Measurements from ENCODE around the gene CAB39. TPM values are rescaled to one million over a fixed set of nuclear protein-coding genes. Genes with fewer than 3 reads are reported as not detected.

Gene CAB39
- total and polyA plus RNA-seq, 2 of the 8 experiments (the other 6 are each of a cell fraction or from before 2014, with no cell fraction given): 16.4 to 50.5 TPM

- no peak overlapping the region for H2AK5ac ChIP-seq (ENCODE audit: low read depth, low read length)
- ChIA-PET CTCF (ENCODE audit: partially characterized antibody) (interaction anchor here (0.8 to 1.7 kb wide), 3 partner anchors 16 to 75 kb away, joined by 3 to 9 read pairs (median 4); no protein-coding TSS in a partner anchor), POLR2A (ENCODE audit: partially characterized antibody) (interaction anchor here (0.7 kb wide), 1 partner anchor 12 kb away, joined by 3 read pairs; no protein-coding TSS in a partner anchor)
- H3K9me3 ChIP-seq (ENCODE audit: insufficient read depth in 2 of 2, low read depth in 1 of 2, low read length in 1 of 2): peaks cover 0 to 4% of the 10 kb centered on the region in 2 experiments; a peak in 1 of 4 replicates
- peaks cover 0 to 9% (median 2%) of the 10 kb centered on the region in 4 experiments; a peak in 3 of 8 replicates for H3K36me3 ChIP-seq (ENCODE audit: control insufficient read depth in 2 of 4, insufficient read depth in 4 of 4, low read length in 3 of 4)
- H3K23ac ChIP-seq (ENCODE audit: insufficient read length): no peak overlapping the region
- no peak overlapping the region for H3K4me3 ChIP-seq (ENCODE audit: extremely low read depth in 1 of 4, insufficient read depth in 2 of 4, low read depth in 3 of 4, low read length in 4 of 4)
- H3K4me2 ChIP-seq (ENCODE audit: insufficient read depth in 1 of 2, low read depth in 2 of 2, low read length in 2 of 2): no peak overlapping the region
- peaks cover 5% of the 10 kb centered on the region; the same call in 1 of the 2 replicates for H3K79me1 ChIP-seq (ENCODE audit: low read depth, low read length)
- no peaks in the 10 kb centered on the region for H3K27me3 ChIP-seq (replicated peaks in 1 of 4; ENCODE audit: control insufficient read depth in 3 of 4, extremely low read depth in 1 of 4, insufficient read depth in 3 of 4, low read length in 3 of 4)
- no peak overlapping the region for H2BK15ac ChIP-seq (ENCODE audit: low read length)
- H3K23me2 ChIP-seq (ENCODE audit: low read depth, low read length): no peaks in the 10 kb centered on the region
- no peak overlapping the region for H2BK20ac ChIP-seq (ENCODE audit: low read length)
- H3K14ac ChIP-seq (ENCODE audit: insufficient read length): no peak overlapping the region
- H3K79me2 ChIP-seq (ENCODE audit: control insufficient read depth in 1 of 2, insufficient read depth in 2 of 2, low read length in 2 of 2): peaks cover 0 to 8% of the 10 kb centered on the region in 2 experiments; a peak in 1 of 4 replicates
- no peak overlapping the region for H2BK120ac ChIP-seq (replicated peaks; ENCODE audit: low read depth, low read length)
- H2AFZ ChIP-seq (ENCODE audit: low read length): no peak overlapping the region
- no peak overlapping the region for H4K91ac ChIP-seq (replicated peaks; ENCODE audit: insufficient read length, low read length)
- no peak overlapping the region for H4K8ac ChIP-seq (ENCODE audit: extremely low read depth, insufficient read depth, low read length)
- H3K4ac ChIP-seq (replicated peaks; ENCODE audit: insufficient read length, low read depth, low read length): no peak overlapping the region
- H3K56ac ChIP-seq (replicated peaks; ENCODE audit: insufficient read length, low read depth, low read length): no peak overlapping the region
- H4K20me1 ChIP-seq (replicated peaks in 1 of 2; ENCODE audit: control insufficient read depth in 1 of 2, insufficient read depth in 2 of 2, low read length in 2 of 2): peaks cover 0 to 4% of the 10 kb centered on the region in 2 experiments
- FAIRE-seq (no peak), DNase-seq (ENCODE audit: low read depth in 1 of 2, low spot score in 2 of 2) (no peak)
- no peak overlapping the region; a peak in 1 of 7 replicates for H3K9ac ChIP-seq (replicated peaks in 1 of 4; ENCODE audit: extremely low read depth in 1 of 4, low read depth in 3 of 4, low read length in 3 of 4)
- H2BK5ac ChIP-seq (ENCODE audit: low read depth, low read length): no peak overlapping the region; the same call in 1 of the 2 replicates
- H2BK12ac ChIP-seq (ENCODE audit: low read depth, low read length): no peak overlapping the region
- no peak overlapping the region for H3K27ac ChIP-seq (ENCODE audit: low read depth, low read length)
- no peak overlapping the region for H3K18ac ChIP-seq (ENCODE audit: extremely low read depth, low read length)
- peaks cover 0 to 3% (median 0%) of the 10 kb centered on the region in 4 experiments; a peak in 1 of 7 replicates for H3K4me1 ChIP-seq (replicated peaks in 1 of 4; ENCODE audit: control insufficient read depth in 3 of 4, insufficient read depth in 4 of 4, low read length in 3 of 4)
- no peak overlapping the region for H4K5ac ChIP-seq (ENCODE audit: insufficient read length, low read depth, low read length)
- 95% methylated on average over 8 of the region's 8 CpGs; no CpG with 5 or more reads in 1 of the 2 experiments for WGBS, 2 experiments (ENCODE audit: extremely low coverage in 1 of 2, insufficient coverage in 1 of 2, insufficient read length in 1 of 2, insufficient replicate concordance in 2 of 2, low coverage in 1 of 2, low lambda C conversion rate in 2 of 2, missing lambda C conversion rate in 1 of 2)
- no peak for TF ChIP-seq RAD21 (IDR thresholded peaks at IDR 0.05 in 1 of 2, conservative IDR thresholded peaks at IDR 0.05 in 1 of 2; ENCODE audit: low read depth in 2 of 2, low read length in 2 of 2)
Measured at GRCh38 chr2:230793572-230794359, 81.1 kb downstream of the CAB39 start.

All from H1 (cell line).